MM.1S (cell line): ENCODE results near the gene RNF34.

Experiments
- EZH2 ChIP-seq: fragments of 300-600 bp; sonication (generic); optimal IDR thresholded peaks from 2 replicates; pipeline ENCODE3; 2017; ENCODE audit warnings: low read depth, mild to moderate bottlenecking, antibody characterized with exemption, low read length, mixed read lengths
- EZH2phosphoT487 ChIP-seq: fragments of 300-600 bp; sonication (generic); IDR thresholded peaks from 2 replicates; pipeline ENCODE4 v1.6.1; 2018; ENCODE audit warnings: antibody characterized with exemption, low read length
- TF ChIP-seq, protein P1 (sequence below): fragments of 300-600 bp; sonication (generic); IDR thresholded peaks from 2 replicates; pipeline ENCODE4 v1.5.1; 2016; ENCODE audit warnings: antibody characterized with exemption, low read length, mixed read lengths

DNA sequence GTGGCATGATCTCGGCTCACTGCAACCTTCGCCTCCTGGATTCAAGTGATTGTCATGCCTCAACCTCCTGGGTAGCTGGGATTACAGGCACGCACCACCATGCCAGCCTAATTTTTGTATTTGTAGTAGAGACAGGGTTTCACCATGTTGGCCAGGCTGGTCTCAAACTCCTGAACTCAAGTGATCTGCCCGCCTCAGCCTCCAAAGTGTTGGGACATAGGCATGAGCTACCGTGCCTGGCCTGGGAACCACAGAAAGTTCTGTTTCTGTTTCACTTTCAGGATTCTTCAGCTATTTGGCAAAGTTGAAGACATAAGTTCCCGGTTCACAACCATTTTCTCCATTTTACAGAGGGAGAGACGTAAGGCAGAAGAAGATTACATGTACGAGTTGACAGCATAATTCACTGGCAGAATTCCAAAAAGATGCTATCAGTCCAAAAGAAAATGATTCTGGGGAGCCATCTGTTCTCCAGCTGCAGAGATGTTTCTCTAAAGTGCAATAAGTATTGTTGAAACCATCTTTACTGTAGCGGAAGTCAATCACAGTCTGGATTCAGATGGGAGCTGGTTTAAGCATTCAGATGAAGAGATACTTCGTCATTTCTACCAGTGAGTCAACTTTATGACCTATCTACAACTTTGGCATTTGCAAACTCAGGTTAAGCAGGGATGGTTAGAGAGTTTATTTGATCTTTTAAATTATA, 8.1 kb upstream of the RNF34 start:
- TF ChIP-seq, protein P1, sequence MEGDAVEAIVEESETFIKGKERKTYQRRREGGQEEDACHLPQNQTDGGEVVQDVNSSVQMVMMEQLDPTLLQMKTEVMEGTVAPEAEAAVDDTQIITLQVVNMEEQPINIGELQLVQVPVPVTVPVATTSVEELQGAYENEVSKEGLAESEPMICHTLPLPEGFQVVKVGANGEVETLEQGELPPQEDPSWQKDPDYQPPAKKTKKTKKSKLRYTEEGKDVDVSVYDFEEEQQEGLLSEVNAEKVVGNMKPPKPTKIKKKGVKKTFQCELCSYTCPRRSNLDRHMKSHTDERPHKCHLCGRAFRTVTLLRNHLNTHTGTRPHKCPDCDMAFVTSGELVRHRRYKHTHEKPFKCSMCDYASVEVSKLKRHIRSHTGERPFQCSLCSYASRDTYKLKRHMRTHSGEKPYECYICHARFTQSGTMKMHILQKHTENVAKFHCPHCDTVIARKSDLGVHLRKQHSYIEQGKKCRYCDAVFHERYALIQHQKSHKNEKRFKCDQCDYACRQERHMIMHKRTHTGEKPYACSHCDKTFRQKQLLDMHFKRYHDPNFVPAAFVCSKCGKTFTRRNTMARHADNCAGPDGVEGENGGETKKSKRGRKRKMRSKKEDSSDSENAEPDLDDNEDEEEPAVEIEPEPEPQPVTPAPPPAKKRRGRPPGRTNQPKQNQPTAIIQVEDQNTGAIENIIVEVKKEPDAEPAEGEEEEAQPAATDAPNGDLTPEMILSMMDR, result no peak
- TF ChIP-seq EZH2phosphoT487 (no peak), EZH2 (no peak)
